Trophoblast cell (in vitro differentiated cells and primary cell): Measurements from ENCODE around the gene OR6B1.
A peak's percentile ranks its signal among the peaks of the same experiment; 100 is the strongest.

Experiments
- DNase-seq, 2 donors: peaks; one replicate each; pipeline ENCODE4 v3.0.0-alpha.2; 2016
- H2AFZ ChIP-seq: 2 replicates; pipeline ENCODE4 v1.6.1; 2013; ENCODE audit warnings: low read length, moderate library complexity, mild to moderate bottlenecking; ENCODE audit not compliant: insufficient read depth, poor library complexity
- H2AK5ac ChIP-seq: 2 replicates; pipeline ENCODE4 v1.6.1; 2013; ENCODE audit warnings: mild to moderate bottlenecking, low read length
- H2BK120ac ChIP-seq: 2 replicates; pipeline ENCODE4 v1.6.1; 2013; ENCODE audit warnings: low read length, mild to moderate bottlenecking, moderate library complexity; ENCODE audit not compliant: insufficient read depth, poor library complexity
- H2BK12ac ChIP-seq: 2 replicates; pipeline ENCODE4 v1.6.1; 2013; ENCODE audit warnings: mild to moderate bottlenecking, low read length, moderate library complexity
- H2BK5ac ChIP-seq: 2 replicates; pipeline ENCODE4 v1.6.1; 2013; ENCODE audit warnings: low read length, low read depth, moderate library complexity, mild to moderate bottlenecking; ENCODE audit not compliant: poor library complexity
- H3K14ac ChIP-seq: 2 replicates; pipeline ENCODE4 v1.6.1; 2013; ENCODE audit warnings: mild to moderate bottlenecking, low read length
- H3K18ac ChIP-seq: 2 replicates; pipeline ENCODE4 v1.6.1; 2013; ENCODE audit warnings: mild to moderate bottlenecking, low read length
- H3K23ac ChIP-seq: 2 replicates; pipeline ENCODE4 v1.6.1; 2013; ENCODE audit warnings: low read length
- H3K27ac ChIP-seq: 2 replicates; pipeline ENCODE4 v1.5.1; 2013; ENCODE audit warnings: low read depth, mild to moderate bottlenecking, inconsistent platforms, low read length, moderate library complexity
- H3K27me3 ChIP-seq: 2 replicates; pipeline ENCODE4 v1.6.1; 2013; ENCODE audit warnings: inconsistent platforms, mild to moderate bottlenecking, low read length, moderate library complexity; ENCODE audit not compliant: insufficient read depth
- H3K36me3 ChIP-seq, 2 experiments: 1 replicate in 1 of 2; 2 replicates in 1 of 2; pipeline ENCODE4 v1.6.1; 2013; ENCODE audit warnings: low read length in 2 of 2, mild to moderate bottlenecking in 2 of 2, moderate library complexity in 1 of 2; ENCODE audit not compliant: insufficient read depth in 2 of 2, control insufficient read depth in 1 of 2
- H3K4ac ChIP-seq: 2 replicates; pipeline ENCODE4 v1.6.1; 2013; ENCODE audit warnings: low read depth, mild to moderate bottlenecking, low read length, moderate library complexity
- H3K4me1 ChIP-seq, 2 experiments: 1 replicate in 1 of 2; 2 replicates in 1 of 2; pipeline ENCODE4 v1.6.1; 2013; ENCODE audit warnings: low read length in 2 of 2, mild to moderate bottlenecking in 2 of 2, moderate library complexity in 1 of 2; ENCODE audit not compliant: insufficient read depth in 2 of 2, control insufficient read depth in 1 of 2
- H3K4me2 ChIP-seq: 2 replicates; pipeline ENCODE4 v1.6.1; 2013; ENCODE audit warnings: inconsistent platforms, mild to moderate bottlenecking, low read length, moderate library complexity
- H3K4me3 ChIP-seq: 2 replicates; pipeline ENCODE4 v1.5.1; 2013; ENCODE audit warnings: mild to moderate bottlenecking, low read depth, low read length, inconsistent platforms
- H3K79me1 ChIP-seq: one replicate; pipeline ENCODE4 v1.6.1; 2013; ENCODE audit warnings: low read length
- H3K79me2 ChIP-seq: 2 replicates; pipeline ENCODE4 v1.6.1; 2013; ENCODE audit warnings: low read length, mild to moderate bottlenecking; ENCODE audit not compliant: control insufficient read depth, insufficient read depth, poor library complexity
- H3K9ac ChIP-seq: 2 replicates; pipeline ENCODE4 v1.6.1; 2013; ENCODE audit warnings: mild to moderate bottlenecking, low read length
- H3K9me3 ChIP-seq: 2 replicates; pipeline ENCODE4 v1.6.1; 2013; ENCODE audit warnings: low read depth, mild to moderate bottlenecking, control low read depth, inconsistent platforms, low read length; ENCODE audit not compliant: insufficient read depth
- H4K12ac ChIP-seq: 2 replicates; pipeline ENCODE4 v1.6.1; 2013; ENCODE audit warnings: low read depth, mild to moderate bottlenecking, low read length, moderate library complexity
- H4K8ac ChIP-seq: 2 replicates; pipeline ENCODE4 v1.6.1; 2013; ENCODE audit warnings: low read depth, mild to moderate bottlenecking, low read length, moderate library complexity
- H4K91ac ChIP-seq: one replicate; pipeline ENCODE4 v1.6.1; 2013; ENCODE audit warnings: low read depth, mild to moderate bottlenecking, low read length, moderate library complexity
- WGBS: extraction: QIAGEN DNeasy Blood & Tissue Kit; methylation state at CpG from one replicate; pipeline ENCODE4 v1.1.7; 2013; ENCODE audit warnings: missing lambda C conversion rate; ENCODE audit not compliant: insufficient read length, insufficient coverage; ENCODE audit errors: extremely low coverage; 5-methylcytosine and 5-hydroxymethylcytosine counted together

Gene OR6B1

DNA sequence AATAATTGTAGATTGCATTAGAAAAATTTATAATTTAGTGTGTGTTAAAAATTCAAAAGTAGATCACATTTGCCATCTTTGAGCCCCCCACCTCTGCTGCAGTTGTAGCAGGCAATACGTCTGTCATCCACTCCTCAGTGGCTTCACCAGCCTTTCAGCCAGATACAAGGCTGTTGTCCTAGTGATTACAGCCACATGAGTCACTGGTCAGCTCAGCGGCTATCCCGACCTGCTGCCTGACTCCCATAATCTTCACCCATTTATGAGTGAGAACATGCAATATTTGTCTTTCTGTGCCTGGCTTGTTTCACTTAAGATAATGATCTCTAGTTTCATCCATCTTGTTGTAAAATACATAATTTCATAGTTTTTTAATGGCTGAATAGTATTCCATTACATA lies 57.8 kb downstream of the OR6B1 start:
- Histone ChIP-seq H3K27me3 (no peaks in the 10 kb centered on the region), H4K91ac (no peak overlapping the region), H3K79me2 (no peaks in the 10 kb centered on the region), H3K4me3 (no peak overlapping the region), H2AK5ac (no peak overlapping the region), H4K8ac (no peak overlapping the region), H2BK5ac (no peak overlapping the region), H3K9me3 (peaks cover 2% of the 10 kb centered on the region), H3K18ac (no peak overlapping the region), H3K79me1 (no peaks in the 10 kb centered on the region), H3K36me3 (no peaks in the 10 kb centered on the region), H3K9ac (no peak overlapping the region), H4K12ac (no peak overlapping the region), H3K4me1 (no peaks in the 10 kb centered on the region), H3K14ac (no peak overlapping the region), H2BK12ac (no peak overlapping the region), H3K4me2 (no peak overlapping the region), H2BK120ac (no peak overlapping the region), H3K23ac (no peak overlapping the region), H2AFZ (no peak overlapping the region), H3K27ac (no peak overlapping the region), H3K4ac (no peak overlapping the region)
- WGBS: no CpG with 5 or more reads among the region's 3 CpGs
- peak; percentile 16 to 24 for DNase-seq
